ENCODE data around the gene EXOSC3. TPM values are rescaled to one million over a fixed set of nuclear protein-coding genes. Genes with fewer than 3 reads are reported as not detected.
"Not testable (repeated sequence)": the region's sequence is repeated elsewhere in the genome, so short reads cannot be mapped to it uniquely, and the experiment has no call there.

The EXOSC3 gene
- total RNA-seq, 2 donors from 2014 or later, result 26.5 to 38.7 TPM

- H3K9me3 ChIP-seq, result no peaks in the 10 kb centered on the region
- H3K27me3 ChIP-seq (replicated peaks; ENCODE audit: insufficient read depth), result no peaks in the 10 kb centered on the region
- no peak for TF ChIP-seq CTCF (IDR thresholded peaks at IDR 0.05)
- H3K4me1 ChIP-seq (ENCODE audit: control insufficient read depth in 1 of 2, low read depth in 2 of 2), result no peaks in the 10 kb centered on the region
- H3K36me3 ChIP-seq, result peaks cover 46% of the 10 kb centered on the region
- DNase-seq (ENCODE audit: low spot score), result no peak
- no peak for ATAC-seq (ENCODE audit: insufficient number of reproducible peaks, low FRiP score, low read depth)
- no peak overlapping the region for H3K4me3 ChIP-seq
- no peak overlapping the region for H3K27ac ChIP-seq
Observed at GRCh38 chr9:37776328-37776727, 8.5 kb downstream of the EXOSC3 start.

GRCh38 chr9:37775216-37775919 lies 9.5 kb downstream of the EXOSC3 start:
- peaks cover 38% of the 10 kb centered on the region for H3K36me3 ChIP-seq
- no peak for TF ChIP-seq CTCF (IDR thresholded peaks at IDR 0.05)
- no peaks in the 10 kb centered on the region for H3K9me3 ChIP-seq
- ATAC-seq (ENCODE audit: insufficient number of reproducible peaks, low FRiP score, low read depth), result peak; percentile 20
- no peak for DNase-seq (ENCODE audit: low spot score)
- no peaks in the 10 kb centered on the region for H3K4me1 ChIP-seq (ENCODE audit: control insufficient read depth in 1 of 2, low read depth in 2 of 2)
- H3K27me3 ChIP-seq (replicated peaks; ENCODE audit: insufficient read depth), result no peaks in the 10 kb centered on the region
- no peak overlapping the region for H3K27ac ChIP-seq
- H3K4me3 ChIP-seq, result no peak overlapping the region

GRCh38 chr9:37769995-37770394 lies 14.9 kb downstream of the EXOSC3 start:
- no peaks in the 10 kb centered on the region for H3K9me3 ChIP-seq
- no peaks in the 10 kb centered on the region for H3K4me1 ChIP-seq (ENCODE audit: control insufficient read depth in 1 of 2, low read depth in 2 of 2)
- no peak for TF ChIP-seq CTCF (IDR thresholded peaks at IDR 0.05)
- no peak for DNase-seq (ENCODE audit: low spot score)
- H3K4me3 ChIP-seq, result no peak overlapping the region
- peaks cover 6% of the 10 kb centered on the region for H3K36me3 ChIP-seq
- no peaks in the 10 kb centered on the region for H3K27me3 ChIP-seq (replicated peaks; ENCODE audit: insufficient read depth)
- no peak for ATAC-seq (ENCODE audit: insufficient number of reproducible peaks, low FRiP score, low read depth)
- no peak overlapping the region for H3K27ac ChIP-seq

DNA sequence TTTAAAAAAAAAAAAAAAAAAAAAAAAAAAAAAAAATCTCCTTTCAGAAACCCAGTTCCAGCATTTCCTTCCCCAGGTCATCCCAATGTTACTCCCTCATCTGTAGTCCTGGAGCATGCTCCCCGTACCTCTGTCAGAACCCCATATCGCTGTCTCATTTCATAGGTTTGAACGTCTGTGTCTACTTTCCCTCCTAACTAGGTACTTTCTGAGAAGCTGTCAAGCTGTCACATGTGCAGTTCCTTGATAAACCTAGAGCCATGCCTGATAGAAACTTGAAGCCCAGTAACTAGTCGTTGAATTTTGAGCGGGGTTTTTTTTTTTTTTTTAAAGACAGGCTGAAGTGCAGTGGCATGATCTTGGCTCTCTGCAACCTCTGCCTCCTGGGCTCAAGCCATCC lies 15.6 kb downstream of the EXOSC3 start:
- Histone ChIP-seq H3K36me3 (peaks cover 6% of the 10 kb centered on the region), H3K9me3 (no peaks in the 10 kb centered on the region), H3K27ac (no peak overlapping the region), H3K4me1 (ENCODE audit: control insufficient read depth in 1 of 2, low read depth in 2 of 2) (no peaks in the 10 kb centered on the region), H3K4me3 (no peak overlapping the region), H3K27me3 (replicated peaks; ENCODE audit: insufficient read depth) (no peaks in the 10 kb centered on the region)
- DNase-seq (ENCODE audit: low spot score) (no peak), ATAC-seq (ENCODE audit: insufficient number of reproducible peaks, low FRiP score, low read depth) (no peak)
- TF ChIP-seq CTCF (IDR thresholded peaks at IDR 0.05), result no peak

GRCh38 chr9:37765263-37765662 lies 19.6 kb downstream of the EXOSC3 start:
- H3K36me3 ChIP-seq; ATAC-seq (ENCODE audit: insufficient number of reproducible peaks, low FRiP score, low read depth); DNase-seq (ENCODE audit: low spot score); H3K4me1 ChIP-seq (ENCODE audit: control insufficient read depth in 1 of 2, low read depth in 2 of 2); H3K9me3 ChIP-seq; H3K4me3 ChIP-seq; H3K27ac ChIP-seq; H3K27me3 ChIP-seq (replicated peaks; ENCODE audit: insufficient read depth): not testable (repeated sequence)

DNA sequence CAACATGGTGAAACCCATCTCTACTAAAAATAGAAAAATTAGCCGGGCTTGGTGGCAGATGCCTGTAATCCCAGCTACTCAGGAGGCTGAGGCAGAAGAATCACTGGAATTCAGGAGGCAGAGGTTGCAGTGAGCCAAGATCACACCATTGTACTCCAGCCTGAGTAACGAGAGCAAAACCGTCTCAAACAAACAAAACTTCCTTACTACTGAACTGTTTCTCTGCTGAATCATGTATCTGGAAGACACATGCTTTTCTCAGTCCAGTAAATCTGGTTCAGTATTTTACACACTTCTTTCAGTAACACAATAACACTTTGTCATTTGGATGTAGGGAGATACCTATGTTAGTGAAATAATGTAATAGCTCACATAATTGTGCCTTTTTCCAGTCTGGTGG lies 23.4 kb downstream of the EXOSC3 start:
- H3K4me3 ChIP-seq, result no peak overlapping the region
- no peak for ATAC-seq (ENCODE audit: insufficient number of reproducible peaks, low FRiP score, low read depth)
- TF ChIP-seq CTCF (IDR thresholded peaks at IDR 0.05), result no peak

More for the DNA sequence above, 23.4 kb downstream of the EXOSC3 start:
- no peaks in the 10 kb centered on the region for H3K9me3 ChIP-seq
- no peak overlapping the region for H3K27ac ChIP-seq
- DNase-seq (ENCODE audit: low spot score), result no peak
- H3K36me3 ChIP-seq, result no peaks in the 10 kb centered on the region
- no peaks in the 10 kb centered on the region for H3K4me1 ChIP-seq (ENCODE audit: control insufficient read depth in 1 of 2, low read depth in 2 of 2)
- H3K27me3 ChIP-seq (replicated peaks; ENCODE audit: insufficient read depth), result no peaks in the 10 kb centered on the region
